Endothelial cell of umbilical vein (primary cell): ENCODE measurements around the gene CCDC88B. TPM values are rescaled to one million over a fixed set of nuclear protein-coding genes. Genes with fewer than 3 reads are reported as not detected.

Source experiments
- BruUV-seq: library from RNA; stranded (reverse); fragments of 400-500 nt; replicated peaks from 2 replicates; lab custom pipeline; 2021; lab: Mats Ljungman, UMichigan
- CTCF ChIA-PET: fragments of 300-600, 350-600 bp; sonication (Branson Sonifier 250); formaldehyde crosslinking; loops from one replicate; lab custom pipeline; 2021; ENCODE audit warnings: antibody characterized with exemption, inconsistent platforms; lab: Charles Lee
- POLR2A ChIA-PET: fragments of 300-600, 350-600 bp; sonication (Branson Sonifier 250); formaldehyde crosslinking; loops from one replicate; lab custom pipeline; 2021; ENCODE audit warnings: antibody characterized with exemption, inconsistent platforms; lab: Charles Lee
- DNase-seq: peaks from one replicate; pipeline ENCODE4 v3.0.0-alpha.2; 2011; ENCODE audit warnings: low read depth, low spot score
- FAIRE-seq: peaks from 2 replicates; lab custom pipeline; 2011; peaks lifted over from hg19 to GRCh38; lab: Jason Lieb, UNC
- H2AFZ ChIP-seq: 2 replicates; pipeline ENCODE4 v1.6.0; 2012; ENCODE audit warnings: low read depth, low read length, control low read depth, inconsistent platforms
- H3K27ac ChIP-seq: 2 replicates; pipeline ENCODE4 v1.5.1; 2011; ENCODE audit warnings: low read depth, mild to moderate bottlenecking, control low read depth, low read length, moderate library complexity; ENCODE audit not compliant: insufficient read depth
- H3K27me3 ChIP-seq, 2 experiments: 2 replicates each; pipeline versions ENCODE4 v1.6.0 to v1.6.1; 2011; ENCODE audit warnings: low read length in 2 of 2, mixed read lengths in 1 of 2; ENCODE audit not compliant: control insufficient read depth in 2 of 2, insufficient read depth in 2 of 2
- H3K36me3 ChIP-seq, 2 experiments: 2 replicates in 1 of 2; 3 replicates in 1 of 2; pipeline ENCODE4 v1.5.1; 2011; ENCODE audit warnings: low read length in 2 of 2, mild to moderate bottlenecking in 1 of 2, moderate library complexity in 1 of 2; ENCODE audit not compliant: control insufficient read depth in 2 of 2, insufficient read depth in 2 of 2; ENCODE audit errors: extremely low read depth in 1 of 2
- H3K4me1 ChIP-seq: 3 replicates; pipeline ENCODE4 v1.5.1; 2011; ENCODE audit warnings: mild to moderate bottlenecking, low read length; ENCODE audit not compliant: control insufficient read depth, insufficient read depth; ENCODE audit errors: extremely low read depth
- H3K4me2 ChIP-seq: 2 replicates; pipeline ENCODE4 v1.6.1; 2011; ENCODE audit warnings: low read length, control low read depth, mixed read lengths; ENCODE audit not compliant: insufficient read depth
- H3K4me3 ChIP-seq, 3 experiments: fragments of 200-600 bp in 1 of 3; sonication (generic), shearing (Covaris generic) in 1 of 3; replicated peaks in 1 of 3; 2 replicates each; pipeline ENCODE4 v1.5.1; 2011 to 2016; ENCODE audit warnings: control low read depth in 3 of 3, low read length in 3 of 3, mild to moderate bottlenecking in 2 of 3, inconsistent platforms in 1 of 3, low read depth in 1 of 3, moderate library complexity in 1 of 3; ENCODE audit not compliant: insufficient read depth in 1 of 3
- H3K79me2 ChIP-seq: 2 replicates; pipeline ENCODE4 v1.6.0; 2012; ENCODE audit warnings: low read length, inconsistent platforms; ENCODE audit not compliant: control insufficient read depth, insufficient read depth
- H3K9ac ChIP-seq: replicated peaks from 2 replicates; pipeline ENCODE3; 2011; ENCODE audit warnings: low read length, control low read depth; ENCODE audit not compliant: insufficient read depth; ENCODE audit errors: extremely low read depth
- H3K9me1 ChIP-seq: replicated peaks from 3 replicates; pipeline ENCODE4 v1.6.0; 2011; ENCODE audit warnings: mild to moderate bottlenecking, low read length; ENCODE audit not compliant: control insufficient read depth, insufficient read depth; ENCODE audit errors: extremely low read depth
- H3K9me3 ChIP-seq: replicated peaks from 2 replicates; pipeline ENCODE4 v1.5.1; 2012; ENCODE audit warnings: low read length, inconsistent platforms; ENCODE audit not compliant: control insufficient read depth, insufficient read depth
- H4K20me1 ChIP-seq: replicated peaks from 2 replicates; pipeline ENCODE3; 2011; ENCODE audit warnings: mild to moderate bottlenecking, low read length; ENCODE audit not compliant: control insufficient read depth, insufficient read depth; ENCODE audit errors: extremely low read depth
- EZH2 ChIP-seq: IDR thresholded peaks from 2 replicates; pipeline ENCODE4 v1.6.1; 2012; ENCODE audit warnings: borderline replicate concordance, low read depth, mild to moderate bottlenecking, moderate library complexity, low read length, inconsistent platforms; ENCODE audit not compliant: severe bottlenecking
- FOS ChIP-seq: IDR thresholded peaks from 2 replicates; pipeline ENCODE4 v1.6.1; 2011; ENCODE audit warnings: mild to moderate bottlenecking, low read length, moderate library complexity, borderline replicate concordance; ENCODE audit not compliant: insufficient read depth
- GATA2 ChIP-seq: IDR thresholded peaks from 2 replicates; pipeline ENCODE4 v1.7.0; 2011; ENCODE audit warnings: low read depth, mild to moderate bottlenecking, moderate library complexity, mixed read lengths, low read length; ENCODE audit not compliant: insufficient read length, insufficient read depth
- JUN ChIP-seq: IDR thresholded peaks from 2 replicates; pipeline ENCODE4 v1.6.1; 2011; ENCODE audit warnings: borderline replicate concordance, low read depth; ENCODE audit not compliant: insufficient read length, insufficient read depth
- MYC ChIP-seq: IDR thresholded peaks from one replicate; pipeline ENCODE4 v1.6.1; 2011; ENCODE audit warnings: mild to moderate bottlenecking, low read depth, low read length
- POLR2AphosphoS5 ChIP-seq: IDR thresholded peaks from 2 replicates; pipeline ENCODE4 v1.6.1; 2012; ENCODE audit warnings: low read depth, mild to moderate bottlenecking, control low read depth, low read length, moderate library complexity; ENCODE audit not compliant: insufficient read depth
- dilution Hi-C: fragments of 300-500 bp; cut with MboI; formaldehyde crosslinking; loops from one replicate; pipeline ENCODE4 v1.15.0; 2019; ENCODE audit warnings: low sequenced_read_pairs; ENCODE audit not compliant: extremely low pct_ligation_motif_present
- intact Hi-C: fragments of 100-400 bp; cut with micrococcal nuclease; formaldehyde crosslinking; loops from one replicate; pipeline ENCODE4 v1.10.0; 2022
- polyA plus RNA-seq, 4 experiments: library from polyadenylated mRNA; depleted of rRNA in 3 of 4; stranded (reverse) in 3 of 4; unstranded in 1 of 4; fragments of >200 nt; gene quantifications; 2 replicates each; pipeline versions ENCODE4 v1.2.1 to v1.2.3, GENCODE V29; 2011 to 2012; ENCODE audit warnings: missing spikeins in 1 of 4
- total RNA-seq: library from RNA; stranded (reverse); gene quantifications from 2 replicates; pipeline ENCODE4 v1.2.3, GENCODE V29; 2021
- TF ChIP-seq, protein P1 (sequence below), 2 donors: IDR thresholded peaks; 1 replicate in 1 of 2; 2 replicates in 1 of 2; pipeline ENCODE4 v1.5.1; 2011; ENCODE audit warnings: low read length in 2 of 2, mild to moderate bottlenecking in 2 of 2, moderate library complexity in 2 of 2, control low read depth in 1 of 2, inconsistent platforms in 1 of 2, low read depth in 1 of 2; ENCODE audit not compliant: insufficient read depth in 1 of 2; ENCODE audit errors: extremely low read depth in 1 of 2

The CCDC88B gene
- total and polyA plus RNA-seq, 2 donors (not counting 3 experiments of a cell fraction or from before 2014, with no cell fraction given): 1.8 to 2.7 TPM

DNA sequence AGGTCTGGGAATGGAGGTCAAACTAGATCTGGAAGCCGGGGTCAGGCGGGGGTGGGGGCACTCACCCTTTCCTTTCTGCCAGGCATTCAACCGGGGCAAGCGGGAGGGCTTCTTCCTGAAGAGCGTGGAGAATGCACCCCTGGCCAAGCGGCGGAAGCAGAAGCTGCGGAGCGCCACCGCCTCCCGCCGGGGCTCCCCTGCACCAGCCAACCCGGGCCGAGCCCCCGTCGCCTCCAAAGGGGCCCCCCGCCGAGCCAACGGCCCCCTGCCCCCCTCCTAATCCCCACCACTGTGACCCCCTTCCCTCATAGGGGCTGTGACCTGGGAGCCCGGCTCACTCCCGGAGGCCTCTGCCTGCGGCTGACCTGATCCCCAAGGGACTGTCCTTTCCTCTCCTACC lies 31.2 kb downstream of the CCDC88B start:
- peaks cover 0 to 17% of the 10 kb centered on the region in 2 experiments for H3K36me3 ChIP-seq
- H3K9ac ChIP-seq: no peak overlapping the region
- no TSS peak for BruUV-seq
- dilution Hi-C loops: no loop called here
- FAIRE-seq (no peak), DNase-seq (no peak)
- ChIA-PET POLR2A (no interaction called here), CTCF (no interaction called here)
- H3K9me3 ChIP-seq: no peaks in the 10 kb centered on the region
- H3K27me3 ChIP-seq: no peaks in the 10 kb centered on the region
- intact Hi-C loops: no loop called here
- no peak for TF ChIP-seq MYC
- no peak for TF ChIP-seq EZH2
- no peak for TF ChIP-seq GATA2
- no peak for TF ChIP-seq POLR2AphosphoS5
- no peak overlapping the region for H3K4me2 ChIP-seq
- no peaks in the 10 kb centered on the region for H3K79me2 ChIP-seq
- no peaks in the 10 kb centered on the region for H4K20me1 ChIP-seq
- H3K9me1 ChIP-seq: no peaks in the 10 kb centered on the region
- H3K27ac ChIP-seq: no peak overlapping the region
- no peak overlapping the region for H2AFZ ChIP-seq
- no peaks in the 10 kb centered on the region for H3K4me1 ChIP-seq
- no peak overlapping the region for H3K4me3 ChIP-seq

GRCh38 chr11:64372021-64372420 lies 32.0 kb downstream of the CCDC88B start:
- ChIA-PET POLR2A (no interaction called here), CTCF (no interaction called here)
- H3K9me3 ChIP-seq: no peaks in the 10 kb centered on the region
- no peaks in the 10 kb centered on the region for H3K27me3 ChIP-seq
- DNase-seq (no peak), FAIRE-seq (no peak)
- dilution Hi-C loops (no loop called here), intact Hi-C loops (no loop called here)
- H3K4me2 ChIP-seq: no peak overlapping the region
- H3K9ac ChIP-seq: no peak overlapping the region
- no peaks in the 10 kb centered on the region for H3K79me2 ChIP-seq
- no peaks in the 10 kb centered on the region for H3K4me1 ChIP-seq
- H3K36me3 ChIP-seq: peaks cover 0 to 15% of the 10 kb centered on the region in 2 experiments
- H3K9me1 ChIP-seq: no peaks in the 10 kb centered on the region
- TF ChIP-seq, protein P1, sequence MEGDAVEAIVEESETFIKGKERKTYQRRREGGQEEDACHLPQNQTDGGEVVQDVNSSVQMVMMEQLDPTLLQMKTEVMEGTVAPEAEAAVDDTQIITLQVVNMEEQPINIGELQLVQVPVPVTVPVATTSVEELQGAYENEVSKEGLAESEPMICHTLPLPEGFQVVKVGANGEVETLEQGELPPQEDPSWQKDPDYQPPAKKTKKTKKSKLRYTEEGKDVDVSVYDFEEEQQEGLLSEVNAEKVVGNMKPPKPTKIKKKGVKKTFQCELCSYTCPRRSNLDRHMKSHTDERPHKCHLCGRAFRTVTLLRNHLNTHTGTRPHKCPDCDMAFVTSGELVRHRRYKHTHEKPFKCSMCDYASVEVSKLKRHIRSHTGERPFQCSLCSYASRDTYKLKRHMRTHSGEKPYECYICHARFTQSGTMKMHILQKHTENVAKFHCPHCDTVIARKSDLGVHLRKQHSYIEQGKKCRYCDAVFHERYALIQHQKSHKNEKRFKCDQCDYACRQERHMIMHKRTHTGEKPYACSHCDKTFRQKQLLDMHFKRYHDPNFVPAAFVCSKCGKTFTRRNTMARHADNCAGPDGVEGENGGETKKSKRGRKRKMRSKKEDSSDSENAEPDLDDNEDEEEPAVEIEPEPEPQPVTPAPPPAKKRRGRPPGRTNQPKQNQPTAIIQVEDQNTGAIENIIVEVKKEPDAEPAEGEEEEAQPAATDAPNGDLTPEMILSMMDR (IDR thresholded peaks at IDR 0.05; ENCODE audit: extremely low read depth in 1 of 2, insufficient read depth in 1 of 2, low read depth in 1 of 2, low read length in 2 of 2): no peak
- TF ChIP-seq EZH2 (no peak), JUN (no peak), FOS (no peak), GATA2 (no peak), POLR2AphosphoS5 (no peak)
- no TSS peak for BruUV-seq
- no peak overlapping the region for H3K4me3 ChIP-seq
- no peak overlapping the region for H2AFZ ChIP-seq
- no peaks in the 10 kb centered on the region for H4K20me1 ChIP-seq
- H3K27ac ChIP-seq: no peak overlapping the region
